Measurements from ENCODE around the gene TTC6.
A peak's percentile ranks its signal among the peaks of the same experiment; 100 is the strongest.

The TTC6 gene

DNA sequence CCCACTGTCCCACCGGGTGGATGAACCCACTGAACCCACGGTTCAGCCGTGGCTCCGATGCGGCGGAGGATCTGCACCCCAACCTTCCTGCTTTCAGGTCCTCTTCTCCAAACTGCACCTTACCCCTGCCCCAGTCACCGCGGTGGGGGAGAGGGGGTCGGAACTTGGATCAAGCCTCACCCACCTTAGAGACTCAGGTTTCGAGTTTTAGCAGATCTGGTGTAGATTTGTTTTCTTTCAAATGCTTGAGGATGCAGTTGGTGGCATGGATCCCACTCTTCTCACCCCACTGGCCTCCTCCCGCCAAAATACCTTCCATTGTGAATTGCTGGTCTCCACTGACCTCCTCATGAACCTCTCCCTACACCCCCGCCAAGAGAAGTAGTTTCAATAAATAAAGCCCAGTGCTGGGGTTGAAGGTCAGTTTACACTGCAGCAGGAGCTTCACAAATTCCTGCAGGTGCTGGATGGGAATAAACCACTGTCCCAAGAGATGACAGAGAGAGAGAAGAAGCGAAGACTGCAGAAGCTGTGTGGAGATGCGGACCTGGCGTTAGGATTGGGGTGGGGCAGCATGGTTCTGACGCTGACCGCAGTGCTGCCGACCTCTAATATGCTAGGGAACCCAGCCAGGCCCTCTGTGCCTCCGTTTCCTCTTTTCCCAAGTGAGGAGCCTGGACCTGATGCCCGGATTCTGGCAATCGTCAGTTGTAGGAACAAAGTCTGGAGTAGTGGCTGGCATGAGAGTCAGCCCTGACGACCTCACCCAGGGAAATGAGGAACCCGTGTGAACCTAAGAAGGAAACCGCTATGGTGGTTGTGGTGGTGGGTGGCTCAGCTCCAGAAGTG lies 7.4 kb downstream of the TTC6 start:
- Histone ChIP-seq H3K9me3 (ENCODE audit: control extremely low read depth in 1 of 5, control insufficient read depth in 4 of 5, insufficient read depth in 2 of 5, low read depth in 1 of 5, low read length in 4 of 5) (peaks cover 0 to 17% (median 9%) of the 10 kb centered on the region in 5 experiments), H3K27ac (ENCODE audit: insufficient read depth in 1 of 2, low read depth in 1 of 2, low read length in 2 of 2, poor library complexity in 1 of 2, severe bottlenecking in 2 of 2) (no peak overlapping the region), H3K27me3 (replicated peaks in 2 of 5; ENCODE audit: control insufficient read depth in 4 of 5, insufficient read depth in 5 of 5, low read length in 4 of 5) (peaks cover 8 to 99% (median 74%) of the 10 kb centered on the region in 5 experiments), H3K4me1 (ENCODE audit: control extremely low read depth in 1 of 4, control insufficient read depth in 4 of 4, insufficient read depth in 4 of 4, low read length in 3 of 4) (peaks cover 0 to 27% (median 13%) of the 10 kb centered on the region in 4 experiments), H3K4me3 (ENCODE audit: control insufficient read depth in 1 of 7, extremely low read depth in 1 of 7, insufficient read depth in 4 of 7, low read depth in 2 of 7, low read length in 6 of 7) (no peak overlapping the region), H3K36me3 (ENCODE audit: control insufficient read depth in 4 of 4, insufficient read depth in 4 of 4, low read length in 3 of 4) (no peaks in the 10 kb centered on the region)
- ChIA-PET POLR2A (no interaction called here), CTCF (interaction anchor here (0.6 kb wide), 1 partner anchor 367 kb away, joined by 3 read pairs; no protein-coding TSS in a partner anchor)
- 1% methylated on average over 11 of the region's 24 CpGs for WGBS (ENCODE audit: insufficient coverage)
- peak in 2 of 3 donors; percentile 62 to 68 for DNase-seq

DNA sequence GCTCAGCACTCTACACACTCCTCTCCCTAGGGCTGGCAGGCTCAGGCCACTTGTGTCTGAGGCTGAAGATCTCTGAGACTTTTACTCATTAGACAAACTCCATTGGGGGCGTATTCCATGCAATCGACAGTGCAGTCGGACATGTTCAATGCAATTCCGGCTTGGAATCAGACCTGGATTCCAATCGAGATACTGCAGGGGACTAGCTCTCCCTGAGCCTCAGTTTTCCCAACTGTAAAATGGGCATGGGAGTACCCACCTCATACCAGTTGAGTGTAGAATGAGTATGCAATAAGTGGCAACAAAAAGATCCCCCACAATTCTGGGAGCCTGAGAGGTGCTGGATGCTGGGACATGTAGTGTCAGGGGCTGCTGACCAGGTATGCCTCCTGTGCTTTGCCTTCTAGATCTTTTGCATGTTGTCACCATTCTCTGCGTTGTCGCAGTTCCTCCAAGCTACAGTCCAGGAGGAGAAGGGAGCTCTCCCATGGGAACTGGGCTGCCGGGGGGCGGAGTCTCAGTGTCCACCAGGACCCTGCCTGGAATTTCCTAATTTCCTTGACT lies 8.3 kb downstream of the TTC6 start:
- Histone ChIP-seq H3K9me3 (ENCODE audit: control extremely low read depth in 1 of 5, control insufficient read depth in 4 of 5, insufficient read depth in 2 of 5, low read depth in 1 of 5, low read length in 4 of 5) (peaks cover 0 to 19% (median 6%) of the 10 kb centered on the region in 5 experiments), H3K36me3 (ENCODE audit: control insufficient read depth in 4 of 4, insufficient read depth in 4 of 4, low read length in 3 of 4) (no peaks in the 10 kb centered on the region), H3K27ac (ENCODE audit: insufficient read depth in 1 of 2, low read depth in 1 of 2, low read length in 2 of 2, poor library complexity in 1 of 2, severe bottlenecking in 2 of 2) (no peak overlapping the region), H3K27me3 (replicated peaks in 2 of 5; ENCODE audit: control insufficient read depth in 4 of 5, insufficient read depth in 5 of 5, low read length in 4 of 5) (peaks cover 8 to 99% (median 69%) of the 10 kb centered on the region in 5 experiments), H3K4me3 (ENCODE audit: control insufficient read depth in 1 of 7, extremely low read depth in 1 of 7, insufficient read depth in 4 of 7, low read depth in 2 of 7, low read length in 6 of 7) (no peak overlapping the region), H3K4me1 (ENCODE audit: control extremely low read depth in 1 of 4, control insufficient read depth in 4 of 4, insufficient read depth in 4 of 4, low read length in 3 of 4) (peaks cover 0 to 20% (median 9%) of the 10 kb centered on the region in 4 experiments)
- no peak for DNase-seq
- POLR2A ChIA-PET, result no interaction called here
- WGBS (ENCODE audit: insufficient coverage), result 76% methylated on average over 9 of the region's 9 CpGs
- CTCF ChIA-PET, result interaction anchor here (0.6 kb wide), 1 partner anchor 368 kb away, joined by 3 read pairs; no protein-coding TSS in a partner anchor

DNA sequence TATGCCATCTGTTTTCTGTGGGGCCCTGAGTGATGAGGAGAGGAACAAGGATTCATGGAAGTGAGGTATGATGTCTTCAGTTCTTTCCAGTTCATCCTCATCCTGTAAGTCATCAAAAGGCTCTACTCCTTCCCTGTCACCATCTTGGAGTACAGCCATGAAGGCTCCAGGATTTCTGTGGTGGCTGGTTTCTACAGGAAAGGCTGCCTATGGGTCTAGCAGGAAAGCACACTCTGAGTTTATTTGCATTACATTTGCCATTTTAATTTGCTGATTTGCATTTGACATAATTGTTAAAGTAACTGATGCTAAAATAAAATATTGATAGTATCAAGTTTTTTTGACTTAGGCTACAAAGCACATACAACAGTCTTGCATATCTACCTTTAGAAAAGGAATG lies 11.2 kb downstream of the TTC6 start:
- ChIA-PET POLR2A (no interaction called here), CTCF (no interaction called here)
- peaks cover 0 to 8% (median 2%) of the 10 kb centered on the region in 4 experiments for H3K4me1 ChIP-seq (ENCODE audit: control extremely low read depth in 1 of 4, control insufficient read depth in 4 of 4, insufficient read depth in 4 of 4, low read length in 3 of 4)
- H3K27ac ChIP-seq (ENCODE audit: insufficient read depth in 1 of 2, low read depth in 1 of 2, low read length in 2 of 2, poor library complexity in 1 of 2, severe bottlenecking in 2 of 2), result no peak overlapping the region
- peaks cover 0 to 32% (median 19%) of the 10 kb centered on the region in 5 experiments for H3K9me3 ChIP-seq (ENCODE audit: control extremely low read depth in 1 of 5, control insufficient read depth in 4 of 5, insufficient read depth in 2 of 5, low read depth in 1 of 5, low read length in 4 of 5)
- peaks cover 3 to 99% (median 53%) of the 10 kb centered on the region in 5 experiments for H3K27me3 ChIP-seq (replicated peaks in 2 of 5; ENCODE audit: control insufficient read depth in 4 of 5, insufficient read depth in 5 of 5, low read length in 4 of 5)
- no peak for DNase-seq
- H3K4me3 ChIP-seq (ENCODE audit: control insufficient read depth in 1 of 7, extremely low read depth in 1 of 7, insufficient read depth in 4 of 7, low read depth in 2 of 7, low read length in 6 of 7), result no peak overlapping the region
- H3K36me3 ChIP-seq (ENCODE audit: control insufficient read depth in 4 of 4, insufficient read depth in 4 of 4, low read length in 3 of 4), result peaks cover 0 to 3% (median 0%) of the 10 kb centered on the region in 4 experiments

DNA sequence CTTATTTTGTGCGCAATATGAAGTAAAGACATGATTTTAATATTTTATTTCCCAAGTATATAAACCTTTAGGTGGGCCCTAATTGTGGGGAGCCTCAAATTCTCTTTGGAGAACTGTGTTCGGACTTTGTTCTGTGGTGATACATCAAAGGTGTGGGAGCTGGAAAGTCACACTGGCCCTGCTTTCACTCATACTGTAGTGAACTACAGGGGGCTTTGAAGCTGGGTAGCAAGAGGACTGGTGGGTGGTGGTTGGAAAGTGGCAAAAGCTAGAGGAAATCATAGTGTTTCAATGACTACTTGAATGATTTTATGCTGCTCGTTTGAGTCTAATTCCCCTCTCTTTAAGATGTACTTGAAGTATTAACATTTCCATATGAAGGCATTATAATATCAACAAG lies 13.2 kb downstream of the TTC6 start:
- WGBS (ENCODE audit: insufficient coverage), result no CpG with 5 or more reads among the region's 3 CpGs
- peaks cover 0 to 3% (median 0%) of the 10 kb centered on the region in 4 experiments for H3K36me3 ChIP-seq (ENCODE audit: control insufficient read depth in 4 of 4, insufficient read depth in 4 of 4, low read length in 3 of 4)
- H3K4me1 ChIP-seq (ENCODE audit: control extremely low read depth in 1 of 4, control insufficient read depth in 4 of 4, insufficient read depth in 4 of 4, low read length in 3 of 4), result peaks cover 0 to 1% (median under 1%) of the 10 kb centered on the region in 4 experiments
- peaks cover 13 to 50% (median 20%) of the 10 kb centered on the region in 5 experiments for H3K9me3 ChIP-seq (ENCODE audit: control extremely low read depth in 1 of 5, control insufficient read depth in 4 of 5, insufficient read depth in 2 of 5, low read depth in 1 of 5, low read length in 4 of 5)
- POLR2A ChIA-PET, result no interaction called here
- no peak overlapping the region for H3K27ac ChIP-seq (ENCODE audit: insufficient read depth in 1 of 2, low read depth in 1 of 2, low read length in 2 of 2, poor library complexity in 1 of 2, severe bottlenecking in 2 of 2)
- no peak for DNase-seq
- no peak overlapping the region for H3K4me3 ChIP-seq (ENCODE audit: control insufficient read depth in 1 of 7, extremely low read depth in 1 of 7, insufficient read depth in 4 of 7, low read depth in 2 of 7, low read length in 6 of 7)
- CTCF ChIA-PET, result no interaction called here
- peaks cover 10 to 86% (median 40%) of the 10 kb centered on the region in 5 experiments for H3K27me3 ChIP-seq (replicated peaks in 2 of 5; ENCODE audit: control insufficient read depth in 4 of 5, insufficient read depth in 5 of 5, low read length in 4 of 5)

DNA sequence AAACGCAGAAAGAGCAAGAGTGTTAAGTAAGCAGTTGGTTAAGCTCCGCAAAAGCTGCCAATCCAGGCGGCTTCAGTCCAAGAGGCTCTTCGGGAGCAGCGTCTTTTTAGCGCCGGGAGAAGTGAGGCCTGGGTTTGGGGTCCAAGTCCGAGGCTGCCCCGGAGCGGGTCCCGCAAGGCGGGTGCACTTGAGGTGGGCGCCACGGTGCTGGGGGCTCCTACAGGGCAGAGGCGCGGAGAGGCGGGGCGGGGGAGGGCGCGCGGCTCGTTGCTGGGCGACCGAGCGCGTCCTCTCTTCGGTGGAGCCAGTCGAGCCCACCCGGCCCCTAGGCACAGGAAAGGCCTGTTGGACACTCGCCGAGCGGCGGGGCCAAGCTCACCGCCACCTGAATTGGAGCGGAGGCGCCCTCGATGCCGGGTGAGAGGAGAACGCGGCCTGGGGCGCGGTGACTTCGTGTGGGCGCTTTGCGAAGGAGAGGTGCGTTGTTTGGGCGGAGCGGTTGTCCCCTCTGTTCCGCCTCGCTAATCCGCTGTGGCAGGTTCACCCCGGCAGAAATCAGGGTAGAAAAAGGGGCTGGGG lies 15.6 kb downstream of the TTC6 start:
- peaks cover 0 to 3% (median 0%) of the 10 kb centered on the region in 4 experiments for H3K36me3 ChIP-seq (ENCODE audit: control insufficient read depth in 4 of 4, insufficient read depth in 4 of 4, low read length in 3 of 4)
- ChIA-PET CTCF (no interaction called here), POLR2A (no interaction called here)
- H3K27me3 ChIP-seq (replicated peaks in 2 of 5; ENCODE audit: control insufficient read depth in 4 of 5, insufficient read depth in 5 of 5, low read length in 4 of 5), result peaks cover 10 to 62% (median 19%) of the 10 kb centered on the region in 5 experiments
- peaks cover 19 to 66% (median 30%) of the 10 kb centered on the region in 5 experiments for H3K9me3 ChIP-seq (ENCODE audit: control extremely low read depth in 1 of 5, control insufficient read depth in 4 of 5, insufficient read depth in 2 of 5, low read depth in 1 of 5, low read length in 4 of 5)
- H3K4me3 ChIP-seq (ENCODE audit: control insufficient read depth in 1 of 7, extremely low read depth in 1 of 7, insufficient read depth in 4 of 7, low read depth in 2 of 7, low read length in 6 of 7), result no peak overlapping the region
- no peaks in the 10 kb centered on the region for H3K4me1 ChIP-seq (ENCODE audit: control extremely low read depth in 1 of 4, control insufficient read depth in 4 of 4, insufficient read depth in 4 of 4, low read length in 3 of 4)
- no peak for DNase-seq
- WGBS (ENCODE audit: insufficient coverage), result 9% methylated on average over 37 of the region's 52 CpGs
- no peak overlapping the region for H3K27ac ChIP-seq (ENCODE audit: insufficient read depth in 1 of 2, low read depth in 1 of 2, low read length in 2 of 2, poor library complexity in 1 of 2, severe bottlenecking in 2 of 2)

DNA sequence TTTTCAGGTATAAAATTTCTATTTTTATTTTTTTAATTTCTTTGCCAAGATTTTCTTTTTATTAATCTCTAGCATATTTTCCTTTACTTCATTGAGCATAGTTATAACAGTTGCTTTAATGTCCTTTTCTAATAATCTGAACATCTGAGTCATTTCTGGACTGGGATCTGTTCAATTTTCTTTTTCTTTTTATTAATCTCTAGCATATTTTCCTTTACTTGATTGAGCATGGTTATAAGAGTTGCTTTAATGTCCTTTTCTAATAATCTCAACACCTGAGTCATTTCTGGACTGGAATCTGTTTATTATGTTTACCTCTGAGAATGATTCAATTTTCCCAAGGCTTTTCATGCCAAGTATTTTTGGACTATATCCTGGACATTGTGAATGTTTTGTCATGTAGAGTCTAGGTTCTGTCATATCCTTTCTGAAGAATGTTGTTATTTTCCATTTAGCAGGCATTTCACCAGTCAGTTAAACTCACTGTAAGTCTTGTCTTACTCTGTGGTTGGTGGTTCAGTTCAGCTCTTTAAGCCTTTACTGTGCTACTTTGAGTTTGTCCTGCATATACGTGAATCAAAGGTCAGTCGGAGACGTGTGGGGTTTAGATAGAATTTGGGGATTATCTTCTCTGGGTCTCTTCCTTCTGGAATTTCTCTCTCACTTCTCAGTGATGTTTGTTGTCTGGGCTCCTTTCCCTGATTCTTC lies 20.3 kb downstream of the TTC6 start:
- Histone ChIP-seq H3K4me3 (ENCODE audit: control insufficient read depth in 1 of 7, extremely low read depth in 1 of 7, insufficient read depth in 4 of 7, low read depth in 2 of 7, low read length in 6 of 7) (no peak overlapping the region), H3K36me3 (ENCODE audit: control insufficient read depth in 4 of 4, insufficient read depth in 4 of 4, low read length in 3 of 4) (peaks cover 0 to 3% (median 0%) of the 10 kb centered on the region in 4 experiments), H3K27me3 (replicated peaks in 2 of 5; ENCODE audit: control insufficient read depth in 4 of 5, insufficient read depth in 5 of 5, low read length in 4 of 5) (peaks cover 7 to 29% (median 8%) of the 10 kb centered on the region in 5 experiments), H3K27ac (ENCODE audit: insufficient read depth in 1 of 2, low read depth in 1 of 2, low read length in 2 of 2, poor library complexity in 1 of 2, severe bottlenecking in 2 of 2) (no peak overlapping the region), H3K4me1 (ENCODE audit: control extremely low read depth in 1 of 4, control insufficient read depth in 4 of 4, insufficient read depth in 4 of 4, low read length in 3 of 4) (no peaks in the 10 kb centered on the region), H3K9me3 (ENCODE audit: control extremely low read depth in 1 of 5, control insufficient read depth in 4 of 5, insufficient read depth in 2 of 5, low read depth in 1 of 5, low read length in 4 of 5) (peaks cover 29 to 77% (median 33%) of the 10 kb centered on the region in 5 experiments)
- POLR2A ChIA-PET, result no interaction called here
- no CpG with 5 or more reads among the region's 3 CpGs for WGBS (ENCODE audit: insufficient coverage)
- no peak for DNase-seq
- CTCF ChIA-PET, result interaction anchor here (0.6 kb wide), 1 partner anchor 1111 kb away, joined by 3 read pairs; no protein-coding TSS in a partner anchor

Data from common myeloid progenitor, CD34-positive (primary cell).